HEK293 (cell line): ENCODE data around the gene SLC35A2.

Experiments used
- CTCF ChIA-PET: fragments of 350-600 bp; formaldehyde crosslinking; extraction: SDS; loops from one replicate; lab custom pipeline; 2021; ENCODE audit warnings: antibody characterized with exemption; lab: Yijun Ruan, JAX
- POLR2A ChIA-PET: fragments of 300-600 bp; formaldehyde crosslinking; extraction: SDS; loops from one replicate; lab custom pipeline; 2020; ENCODE audit warnings: antibody characterized with exemption, inconsistent platforms; lab: Yijun Ruan, JAX
- H3K27ac ChIP-seq: fragments of 200-500 bp; sonication (Bioruptor generic); 2 replicates; pipeline ENCODE4 v1.5.1; 2014; ENCODE audit warnings: low read depth, low read length, control low read depth, inconsistent platforms; ENCODE audit errors: extremely low read depth
- H3K36me3 ChIP-seq, 2 experiments: fragments of 200-500 bp in 1 of 2; sonication (Bioruptor generic) in 1 of 2; 1 replicate in 1 of 2; 2 replicates in 1 of 2; pipeline ENCODE4 v1.5.1; 2014 to 2017; ENCODE audit warnings: inconsistent platforms in 2 of 2, low read length in 2 of 2; ENCODE audit not compliant: control insufficient read depth in 2 of 2, insufficient read depth in 1 of 2
- H3K4me1 ChIP-seq: fragments of 200-500 bp; sonication (Bioruptor generic); 2 replicates; pipeline ENCODE4 v1.5.1; 2014; ENCODE audit warnings: mild to moderate bottlenecking, low read length, inconsistent platforms; ENCODE audit not compliant: control insufficient read depth, insufficient read depth
- H3K4me3 ChIP-seq: 2 replicates; pipeline ENCODE4 v1.5.1; 2011; ENCODE audit warnings: low read depth, mild to moderate bottlenecking, control low read depth, low read length, moderate library complexity
- H3K9me3 ChIP-seq: fragments of 200-500 bp; sonication (Bioruptor generic); 2 replicates; pipeline ENCODE4 v1.5.1; 2014; ENCODE audit warnings: low read depth, low read length, inconsistent platforms; ENCODE audit not compliant: control insufficient read depth, insufficient read depth
- BCL11B ChIP-seq: fragments of 450-650 bp; formaldehyde crosslinking; IDR thresholded peaks from 2 replicates; pipeline ENCODE4 v1.5.1; 2016; ENCODE audit warnings: low read depth, missing biosample characterization, missing genetic modification characterization
- ELK4 ChIP-seq: IDR thresholded peaks from 2 replicates; pipeline ENCODE4 v1.6.1; 2011; ENCODE audit warnings: mild to moderate bottlenecking, low read depth, low read length, borderline replicate concordance
- KLF10 ChIP-seq: fragments of 450-650 bp; IDR thresholded peaks from 2 replicates; pipeline ENCODE4 v1.5.1; 2018; ENCODE audit warnings: missing biosample characterization, mild to moderate bottlenecking, missing genetic modification characterization
- KLF17 ChIP-seq: fragments of 450-650 bp; formaldehyde crosslinking; IDR thresholded peaks from 2 replicates; pipeline ENCODE4 v1.5.1; 2016; ENCODE audit warnings: missing biosample characterization, missing genetic modification characterization
- MYNN ChIP-seq: fragments of 450-650 bp; formaldehyde crosslinking; IDR thresholded peaks from 2 replicates; pipeline ENCODE4 v1.5.1; 2016; ENCODE audit warnings: missing biosample characterization, missing genetic modification characterization, borderline replicate concordance
- OVOL3 ChIP-seq: fragments of 450-650 bp; formaldehyde crosslinking; IDR thresholded peaks from 2 replicates; pipeline ENCODE4 v1.5.1; 2016; ENCODE audit warnings: missing biosample characterization, missing genetic modification characterization
- PRDM2 ChIP-seq: fragments of 450-650 bp; formaldehyde crosslinking; IDR thresholded peaks from 2 replicates; pipeline ENCODE4 v1.5.1; 2016; ENCODE audit warnings: missing biosample characterization, missing genetic modification characterization, borderline replicate concordance
- TCF7L2 ChIP-seq: IDR thresholded peaks from 2 replicates; pipeline ENCODE4 v1.6.1; 2011; ENCODE audit warnings: low read depth, mild to moderate bottlenecking, inconsistent platforms, low read length, moderate library complexity, borderline replicate concordance
- ZBTB49 ChIP-seq: fragments of 450-650 bp; formaldehyde crosslinking; IDR thresholded peaks from 2 replicates; pipeline ENCODE4 v1.5.1; 2016; ENCODE audit warnings: missing biosample characterization, missing genetic modification characterization, low read depth
- ZNF112 ChIP-seq: fragments of 450-650 bp; formaldehyde crosslinking; IDR thresholded peaks from 2 replicates; pipeline ENCODE4 v1.5.0; 2017; ENCODE audit warnings: missing biosample characterization, missing genetic modification characterization
- ZNF19 ChIP-seq: fragments of 450-650 bp; formaldehyde crosslinking; IDR thresholded peaks from 2 replicates; pipeline ENCODE4; 2016; ENCODE audit warnings: missing biosample characterization, missing genetic modification characterization, low read depth
- ZNF433 ChIP-seq: fragments of 450-650 bp; formaldehyde crosslinking; IDR thresholded peaks from 2 replicates; pipeline ENCODE4 v1.5.1; 2016; ENCODE audit warnings: missing biosample characterization, missing genetic modification characterization, low read depth
- ZNF514 ChIP-seq: fragments of 450-650 bp; formaldehyde crosslinking; IDR thresholded peaks from 2 replicates; pipeline ENCODE4 v1.5.1; 2016; ENCODE audit warnings: missing biosample characterization, missing genetic modification characterization
- ZNF624 ChIP-seq: fragments of 450-650 bp; formaldehyde crosslinking; IDR thresholded peaks from 2 replicates; pipeline ENCODE4 v1.5.1; 2017; ENCODE audit warnings: missing biosample characterization, missing genetic modification characterization
- ZNF639 ChIP-seq: fragments of 450-650 bp; formaldehyde crosslinking; IDR thresholded peaks from 2 replicates; pipeline ENCODE4 v1.5.1; 2016; ENCODE audit warnings: missing biosample characterization, missing genetic modification characterization
- ZNF670 ChIP-seq: fragments of 450-650 bp; formaldehyde crosslinking; IDR thresholded peaks from 2 replicates; pipeline ENCODE4 v1.5.1; 2016; ENCODE audit warnings: missing biosample characterization, missing genetic modification characterization, low read depth
- ZNF791 ChIP-seq: fragments of 450-650 bp; formaldehyde crosslinking; IDR thresholded peaks from 2 replicates; pipeline ENCODE4 v1.5.1; 2016; ENCODE audit warnings: missing biosample characterization, missing genetic modification characterization
- ZSCAN18 ChIP-seq: fragments of 450-650 bp; formaldehyde crosslinking; IDR thresholded peaks from 2 replicates; pipeline ENCODE4 v1.5.1; 2016; ENCODE audit warnings: missing biosample characterization, missing genetic modification characterization

SLC35A2 gene

GRCh38 chrX:48905090-48905790 lies 6.2 kb downstream of the SLC35A2 start:
- TF ChIP-seq KLF10 (tag by site-specific recombination) (no peak), ZSCAN18 (tag by site-specific recombination) (no peak), ZNF514 (tag by site-specific recombination) (no peak), ZNF639 (no peak), TCF7L2 (no peak), OVOL3 (tag by site-specific recombination) (no peak), ZNF624 (tag by site-specific recombination) (no peak), ZNF791 (tag by site-specific recombination) (no peak), BCL11B (tag by site-specific recombination) (no peak), PRDM2 (tag by site-specific recombination) (no peak), ZNF433 (tag by site-specific recombination) (no peak), ELK4 (no peak), ZBTB49 (no peak), MYNN (tag by site-specific recombination) (no peak), ZNF670 (tag by site-specific recombination) (no peak), ZNF19 (no peak), ZNF112 (tag by site-specific recombination) (no peak), KLF17 (tag by site-specific recombination) (no peak)
- POLR2A ChIA-PET, result interaction anchor here (2.5 kb wide), 1 partner anchor 8 kb away, joined by 10 read pairs; the partner anchor contains the start of genes PQBP1 and TIMM17B
- Histone ChIP-seq H3K27ac (no peak overlapping the region), H3K36me3 (peaks cover 8 to 77% of the 10 kb centered on the region in 2 experiments; a peak in 2 of 3 replicates), H3K9me3 (no peaks in the 10 kb centered on the region), H3K4me1 (no peaks in the 10 kb centered on the region), H3K4me3 (no peak overlapping the region)
- CTCF ChIA-PET, result no interaction called here
